OCI-LY7 (cell line): ENCODE measurements around the gene TAF13. TPM values are rescaled to one million over a fixed set of nuclear protein-coding genes. Genes with fewer than 3 reads are reported as not detected.

Experiments
- BruUV-seq: library from RNA; stranded (reverse); fragments of 400-500 nt; replicated peaks from 2 replicates; lab custom pipeline; 2021; lab: Mats Ljungman, UMichigan
- CTCF ChIA-PET: fragments of 300-600 bp; sonication (Branson Sonifier 250); formaldehyde crosslinking; loops from one replicate; lab custom pipeline; 2022; ENCODE audit warnings: antibody characterized with exemption; ENCODE audit not compliant: unreplicated experiment; lab: Charles Lee
- POLR2A ChIA-PET: fragments of 300-600 bp; sonication (Branson Sonifier 250); formaldehyde crosslinking; loops from one replicate; lab custom pipeline; 2022; ENCODE audit warnings: antibody characterized with exemption; lab: Charles Lee
- DNase-seq: peaks from one replicate; pipeline ENCODE4 v3.0.0-alpha.2; 2015; ENCODE audit warnings: low spot score
- H2AFZ ChIP-seq: fragments of 200-600 bp; sonication (generic), shearing (Covaris generic); 2 replicates; pipeline ENCODE4 v1.6.1; 2014; ENCODE audit warnings: mild to moderate bottlenecking, antibody characterized with exemption, low read length, moderate library complexity
- H3K27ac ChIP-seq: fragments of 200-600 bp; sonication (generic); 2 replicates; pipeline ENCODE4 v1.5.1; 2014; ENCODE audit warnings: mixed run types, low read depth, mild to moderate bottlenecking, moderate library complexity, low read length, inconsistent platforms; ENCODE audit not compliant: poor library complexity, severe bottlenecking
- H3K36me3 ChIP-seq: fragments of 200-600 bp; sonication (generic); 2 replicates; pipeline ENCODE4 v1.6.1; 2014; ENCODE audit warnings: mild to moderate bottlenecking, antibody characterized with exemption, low read length, moderate library complexity, mixed read lengths; ENCODE audit not compliant: insufficient read depth
- H3K4me1 ChIP-seq: fragments of 200-600 bp; sonication (generic); 2 replicates; pipeline ENCODE4 v1.5.1; 2014; ENCODE audit warnings: mild to moderate bottlenecking, low read length; ENCODE audit not compliant: insufficient read depth, poor library complexity, severe bottlenecking
- H3K4me2 ChIP-seq: fragments of 200-600 bp; sonication (generic); 2 replicates; pipeline ENCODE4 v1.6.1; 2014; ENCODE audit warnings: mild to moderate bottlenecking, low read length
- H3K4me3 ChIP-seq: fragments of 200-600 bp; sonication (generic); 2 replicates; pipeline ENCODE4 v1.5.1; 2014; ENCODE audit warnings: mild to moderate bottlenecking, low read depth, low read length; ENCODE audit not compliant: poor library complexity, severe bottlenecking
- H3K79me2 ChIP-seq: fragments of 200-600 bp; sonication (generic); 2 replicates; pipeline ENCODE4 v1.6.1; 2016; ENCODE audit warnings: low read depth, mild to moderate bottlenecking, low read length, moderate library complexity, mixed read lengths; ENCODE audit not compliant: insufficient read depth
- H3K9me2 ChIP-seq: fragments of 200-600 bp; sonication (generic); 2 replicates; pipeline ENCODE4 v1.6.1; 2016; ENCODE audit warnings: mild to moderate bottlenecking, low read length, mixed read lengths; ENCODE audit not compliant: insufficient read depth
- H3K9me3 ChIP-seq: fragments of 200-600 bp; sonication (generic); 2 replicates; pipeline ENCODE4 v1.6.1; 2014; ENCODE audit warnings: mild to moderate bottlenecking, mixed run types, low read length, mixed read lengths
- H4K20me1 ChIP-seq: fragments of 200-600 bp; sonication (generic); 2 replicates; pipeline ENCODE4 v1.6.1; 2014; ENCODE audit warnings: mild to moderate bottlenecking, antibody characterized with exemption, low read length, moderate library complexity, mixed read lengths; ENCODE audit not compliant: insufficient read depth
- CTCF ChIP-seq: fragments of 200-600 bp; sonication (generic); conservative IDR thresholded peaks from 2 replicates; pipeline ENCODE4 v1.5.1; 2014; ENCODE audit warnings: mild to moderate bottlenecking, antibody characterized with exemption, low read length, moderate library complexity, mixed read lengths
- EZH2phosphoT487 ChIP-seq: fragments of 200-600 bp; sonication (generic); IDR thresholded peaks from 2 replicates; pipeline ENCODE4 v1.6.1; 2018; ENCODE audit warnings: low read depth, borderline replicate concordance, mild to moderate bottlenecking, mixed run types, antibody characterized with exemption, low read length, moderate library complexity, mixed read lengths
- intact Hi-C: fragments of 100-400 bp; cut with micrococcal nuclease; formaldehyde crosslinking; loops from one replicate; pipeline ENCODE4 v1.10.0; 2022; ENCODE audit not compliant: unreplicated experiment
- total RNA-seq, 2 experiments: library from RNA; depleted of rRNA in 1 of 2; stranded (reverse); fragments of >200 nt in 1 of 2; shearing (Covaris generic) in 1 of 2; gene quantifications; 2 replicates each; pipeline ENCODE4 v1.2.3, GENCODE V29; 2014 to 2022

TAF13 gene
- total RNA-seq, 2 experiments from 2014 or later: 8.3 to 27.2 TPM

GRCh38 chr1:109027841-109028240 is 48.0 kb downstream of the TAF13 start:
- no peaks in the 10 kb centered on the region for H3K4me1 ChIP-seq
- no peak overlapping the region for H3K4me3 ChIP-seq
- no peaks in the 10 kb centered on the region for H3K36me3 ChIP-seq
- H4K20me1 ChIP-seq: no peaks in the 10 kb centered on the region
- CTCF ChIA-PET: interaction anchor here (0.9 kb wide), 1 partner anchor 17 kb away, joined by 3 read pairs; no protein-coding TSS in a partner anchor
- H3K4me2 ChIP-seq: no peak overlapping the region
- TF ChIP-seq CTCF (peak; percentile 73), EZH2phosphoT487 (no peak)
- H2AFZ ChIP-seq: no peak overlapping the region
- POLR2A ChIA-PET: interaction anchor here (0.6 to 1.7 kb wide), 5 partner anchors 10 to 29 kb away, joined by 3 to 6 read pairs (median 4); no protein-coding TSS in a partner anchor
- DNase-seq: no peak
- no TSS peak for BruUV-seq
- H3K79me2 ChIP-seq: peaks cover 4% of the 10 kb centered on the region; the same call in 1 of the 2 replicates
- H3K27ac ChIP-seq: no peak overlapping the region
- H3K9me3 ChIP-seq: no peaks in the 10 kb centered on the region
- intact Hi-C loops: no loop called here
- H3K9me2 ChIP-seq: no peaks in the 10 kb centered on the region

DNA sequence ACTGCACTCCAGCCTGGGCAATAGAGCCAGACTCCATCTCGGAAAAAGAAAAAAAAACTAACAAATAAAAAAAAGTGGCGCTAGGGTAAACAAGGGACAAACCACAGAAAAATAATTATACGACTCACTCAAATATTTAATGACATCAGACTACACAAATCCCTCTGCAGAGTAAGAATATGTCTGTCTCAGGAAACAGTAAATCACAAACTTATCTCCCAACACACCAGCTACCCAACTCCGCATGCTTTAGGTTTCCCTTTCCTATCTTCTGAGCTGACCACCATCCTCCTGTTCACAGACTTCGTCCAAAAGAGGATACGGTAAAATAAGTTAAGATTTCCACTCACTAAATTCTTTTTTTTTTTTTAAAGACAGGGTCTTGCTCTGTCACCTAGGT is 50.1 kb downstream of the TAF13 start:
- H3K4me1 ChIP-seq: no peaks in the 10 kb centered on the region
- H4K20me1 ChIP-seq: no peaks in the 10 kb centered on the region
- H3K9me2 ChIP-seq: no peaks in the 10 kb centered on the region
- no peak overlapping the region for H2AFZ ChIP-seq
- TF ChIP-seq EZH2phosphoT487 (no peak), CTCF (no peak)
- no peak overlapping the region for H3K4me3 ChIP-seq
- H3K9me3 ChIP-seq: no peaks in the 10 kb centered on the region
- POLR2A ChIA-PET: no interaction called here
- no peaks in the 10 kb centered on the region for H3K79me2 ChIP-seq
- DNase-seq: no peak
- no peak overlapping the region for H3K27ac ChIP-seq
- H3K4me2 ChIP-seq: no peak overlapping the region
- CTCF ChIA-PET: no interaction called here
- no TSS peak for BruUV-seq
- intact Hi-C loops: no loop called here
- peaks cover 12% of the 10 kb centered on the region for H3K36me3 ChIP-seq

DNA sequence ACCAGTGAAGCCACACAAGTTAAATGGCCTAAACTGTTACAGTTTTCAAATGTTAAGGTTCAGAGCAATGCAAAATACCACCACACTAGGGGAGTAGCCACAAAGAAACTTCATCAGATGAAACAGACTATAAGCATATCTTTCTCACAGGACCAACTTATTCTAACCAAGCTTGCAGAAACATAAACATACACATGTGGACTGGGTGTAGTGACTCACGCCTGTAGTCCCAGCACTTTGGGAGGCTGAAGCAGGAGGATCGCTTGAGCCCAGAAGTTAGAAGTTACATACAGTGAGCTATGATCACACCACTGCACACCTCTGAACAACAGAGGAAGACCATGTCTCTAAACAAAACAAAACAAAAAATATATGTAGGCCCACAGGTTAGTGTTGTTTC is 51.2 kb downstream of the TAF13 start:
- ChIA-PET CTCF (no interaction called here), POLR2A (interaction anchor here (0.6 kb wide), 1 partner anchor 10 kb away, joined by 3 read pairs; no protein-coding TSS in a partner anchor)
- Histone ChIP-seq H3K79me2 (no peaks in the 10 kb centered on the region), H3K4me1 (no peaks in the 10 kb centered on the region), H4K20me1 (no peaks in the 10 kb centered on the region), H2AFZ (no peak overlapping the region), H3K9me2 (no peaks in the 10 kb centered on the region), H3K4me3 (no peak overlapping the region), H3K36me3 (peaks cover 12% of the 10 kb centered on the region), H3K9me3 (no peaks in the 10 kb centered on the region), H3K4me2 (no peak overlapping the region), H3K27ac (no peak overlapping the region)
- no peak for DNase-seq
- BruUV-seq: no TSS peak
- no peak for TF ChIP-seq CTCF
- TF ChIP-seq EZH2phosphoT487: no peak
- intact Hi-C loops: loop anchor here (5.0 kb wide), 1 partner anchor 52 kb away; no protein-coding TSS in a partner anchor
